ENCODE measurements around the gene TRAPPC4.
"Not testable (repeated sequence)": the region's sequence is repeated elsewhere in the genome, so short reads cannot be mapped to it uniquely, and the experiment has no call there.

Gene TRAPPC4

GRCh38 chr11:119014209-119014924 lies 4.2 kb upstream of the TRAPPC4 start:
- DNase-seq (ENCODE audit: low spot score), result no peak

DNA sequence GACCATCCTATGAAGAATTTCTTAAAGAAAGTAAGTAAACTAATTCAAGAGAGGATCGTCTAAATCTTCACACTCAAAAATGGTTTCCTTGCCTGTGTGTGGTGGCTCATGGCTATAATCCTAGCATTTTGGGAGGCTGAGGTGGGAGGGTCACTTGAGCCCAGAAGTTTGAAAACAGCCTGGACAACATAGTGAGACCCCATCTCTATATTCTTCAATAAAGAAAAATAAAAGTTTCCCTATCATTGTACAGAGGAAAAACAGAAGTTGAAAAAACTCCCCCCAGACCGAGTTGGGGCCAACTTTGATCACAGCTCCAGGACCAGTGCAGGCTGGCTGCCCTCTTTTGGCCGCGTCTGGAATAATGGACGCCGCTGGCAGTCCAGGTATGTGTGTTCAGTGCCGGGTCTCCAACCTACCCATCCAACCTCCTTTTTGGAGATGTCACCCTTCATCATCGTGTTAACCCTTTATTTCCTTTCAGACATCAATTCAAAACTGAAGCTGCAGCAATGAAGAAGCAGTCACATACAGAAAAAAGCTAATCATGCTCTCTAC lies 3.4 kb upstream of the TRAPPC4 start:
- DNase-seq (ENCODE audit: low spot score), result no peak

GRCh38 chr11:119016216-119017009 lies 2.2 kb upstream of the TRAPPC4 start:
- DNase-seq (ENCODE audit: low spot score), result no peak

GRCh38 chr11:119017377-119017776 lies 1.2 kb upstream of the TRAPPC4 start:
- not testable (repeated sequence) for DNase-seq (ENCODE audit: low spot score)

DNA sequence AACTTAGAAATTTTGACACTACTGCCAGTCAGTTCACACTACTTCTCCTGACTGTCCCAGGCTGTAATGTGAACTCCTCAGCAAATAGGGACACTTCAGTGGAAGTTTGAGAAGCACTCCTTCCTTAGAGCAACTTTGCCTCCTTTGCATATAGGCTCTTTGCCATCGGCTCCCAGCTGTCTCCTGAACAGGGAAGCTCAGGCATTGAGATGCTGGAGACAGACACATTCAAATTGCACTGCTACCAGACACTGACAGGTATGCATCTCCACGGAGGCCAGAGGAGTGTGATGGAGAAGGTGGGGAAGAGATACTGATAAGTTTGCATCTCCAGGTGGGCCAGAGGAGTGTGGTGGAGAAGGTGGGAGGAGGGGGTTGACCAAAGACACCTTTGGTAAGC lies 1.4 kb downstream of the TRAPPC4 start:
- DNase-seq (ENCODE audit: low spot score), result no peak

- no peak for DNase-seq (ENCODE audit: low spot score)
Measured at GRCh38 chr11:119021631-119022030, 3.1 kb downstream of the TRAPPC4 start.

DNA sequence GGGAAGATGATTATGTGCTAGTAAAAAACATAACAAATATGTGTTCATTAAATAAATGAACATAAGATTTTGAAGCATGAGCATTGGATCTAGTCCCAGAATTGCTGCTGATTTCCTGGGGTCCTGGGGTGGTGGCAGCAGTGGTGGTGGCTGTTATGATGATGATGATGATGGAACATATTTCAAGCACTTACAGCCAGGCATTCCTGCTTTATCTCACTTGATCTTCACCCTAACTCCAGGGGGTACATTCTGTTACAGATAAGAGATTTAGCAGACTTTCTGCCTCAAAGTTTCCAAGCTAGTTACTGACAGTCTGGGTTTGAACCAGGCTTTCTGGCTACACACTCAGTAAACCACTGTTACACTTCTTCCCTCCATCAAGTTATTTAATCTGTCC lies 5.2 kb downstream of the TRAPPC4 start:
- DNase-seq (ENCODE audit: low spot score), result no peak

GRCh38 chr11:119024430-119025098 lies 6.0 kb downstream of the TRAPPC4 start:
- no peak for DNase-seq (ENCODE audit: low spot score)

- no peak for DNase-seq (ENCODE audit: low spot score)
Measured at GRCh38 chr11:119025099-119025473, 6.5 kb downstream of the TRAPPC4 start.

DNA sequence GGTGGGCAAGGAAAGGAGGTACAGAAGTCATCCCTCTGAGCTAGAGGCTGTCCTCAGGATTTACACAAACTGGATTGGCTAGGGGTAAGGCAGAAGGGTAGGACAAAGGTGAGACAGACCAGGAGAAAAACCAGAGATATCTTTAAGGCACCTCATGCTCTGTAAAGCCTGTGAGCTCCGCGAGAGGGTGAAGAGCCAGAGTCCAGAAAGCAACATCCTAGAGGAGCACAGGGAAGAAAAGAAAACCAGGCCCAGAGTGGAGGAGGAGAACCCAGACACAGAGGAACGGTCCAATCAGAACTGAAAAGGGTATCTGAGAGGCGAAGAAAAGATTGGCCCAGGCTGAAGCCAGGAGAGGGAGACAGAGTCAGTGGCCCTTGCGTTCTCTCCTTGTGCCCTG lies 7.0 kb downstream of the TRAPPC4 start:
- no peak for DNase-seq (ENCODE audit: low spot score)

GRCh38 chr11:119025978-119026766 lies 7.6 kb downstream of the TRAPPC4 start:
- DNase-seq (ENCODE audit: low spot score), result no peak

GRCh38 chr11:119026970-119027369 lies 8.4 kb downstream of the TRAPPC4 start:
- no peak for DNase-seq (ENCODE audit: low spot score)

GRCh38 chr11:119027561-119028345 lies 9.2 kb downstream of the TRAPPC4 start:
- no peak for DNase-seq (ENCODE audit: low spot score)

DNA sequence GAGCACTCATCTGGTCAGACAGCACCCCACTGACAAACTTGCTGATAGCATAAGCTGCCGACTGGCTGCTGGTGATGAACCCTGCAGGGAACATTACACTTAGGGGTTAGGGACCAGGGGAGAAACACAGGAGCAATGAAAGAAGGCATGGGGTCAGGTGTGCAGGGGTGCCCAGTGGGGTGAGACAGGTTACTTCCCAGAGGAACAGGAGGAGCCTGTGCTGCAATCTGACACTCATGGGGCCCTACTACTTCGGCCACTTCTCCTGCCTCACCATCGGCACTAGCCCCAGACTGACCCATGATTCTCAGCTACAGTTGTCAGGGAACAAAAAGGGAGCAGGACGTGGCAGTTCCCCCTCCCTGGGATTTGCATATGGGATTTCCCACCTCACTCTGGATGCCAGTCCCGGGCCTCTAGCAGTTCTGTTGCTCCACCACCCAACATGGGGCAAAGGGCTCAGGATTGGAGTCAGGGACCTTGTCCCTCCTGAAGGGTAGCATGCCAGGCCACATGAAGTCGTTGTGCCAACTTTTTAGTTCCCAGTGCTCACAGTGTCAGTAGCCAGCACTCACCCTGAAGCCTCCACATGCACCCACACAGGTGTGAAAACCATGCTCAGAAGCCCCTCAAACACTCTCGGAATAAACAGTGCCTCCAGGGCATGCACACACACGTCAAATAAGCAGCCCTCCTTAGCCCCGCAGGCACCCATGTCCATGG lies 9.9 kb downstream of the TRAPPC4 start:
- no peak for DNase-seq (ENCODE audit: low spot score)

- DNase-seq (ENCODE audit: low spot score), result no peak
Measured at GRCh38 chr11:119029069-119029339, 10.4 kb downstream of the TRAPPC4 start.

DNA sequence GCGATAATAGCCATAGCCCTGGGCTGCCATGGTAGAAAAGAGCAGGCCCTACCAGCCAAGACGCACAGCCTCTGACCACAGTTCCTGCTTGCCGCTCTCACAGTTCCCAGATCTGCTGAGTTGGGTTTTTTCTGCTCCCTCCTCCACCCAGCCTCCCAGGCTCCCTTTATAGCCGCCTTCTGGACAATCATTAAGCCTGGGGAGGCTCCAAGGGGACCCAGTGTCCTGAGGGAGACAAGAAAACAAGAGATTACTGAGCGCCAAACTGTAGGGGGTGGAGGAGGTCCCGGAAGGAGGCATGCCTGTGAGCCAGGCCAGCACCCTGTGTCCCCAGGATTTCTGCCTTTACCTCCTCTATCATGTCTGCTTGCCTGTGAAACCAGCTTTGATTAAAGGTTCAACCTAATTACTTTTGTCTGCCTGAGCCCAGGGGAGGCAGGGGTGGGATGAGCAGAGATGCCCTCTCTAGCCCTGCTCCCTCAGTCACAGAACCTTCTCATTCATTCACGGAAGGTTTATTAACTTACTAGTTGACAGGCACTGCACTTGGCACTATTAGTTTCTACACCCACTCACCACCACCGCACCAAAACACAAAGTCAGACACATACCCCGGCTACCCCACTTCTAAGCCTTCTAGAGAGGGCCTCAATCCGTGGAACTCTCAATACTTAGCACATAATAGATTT lies 10.9 kb downstream of the TRAPPC4 start:
- no peak for DNase-seq (ENCODE audit: low spot score)

DNA sequence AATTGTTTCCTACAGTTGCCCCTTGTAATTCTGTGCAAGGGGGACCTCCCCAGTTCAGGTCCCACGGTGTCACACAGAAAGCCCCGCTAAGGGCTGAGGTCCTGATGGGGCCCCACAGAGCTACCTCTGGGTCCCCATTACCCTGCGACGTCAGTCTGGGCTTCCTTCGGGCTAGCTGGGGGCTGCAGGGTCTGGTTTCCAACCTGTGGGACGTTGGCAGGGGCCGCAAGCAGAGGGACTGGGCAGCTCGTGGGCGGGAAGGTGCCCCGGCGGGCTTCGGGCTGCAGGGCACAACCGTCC lies 11.4 kb downstream of the TRAPPC4 start:
- DNase-seq (ENCODE audit: low spot score), result no peak

DNA sequence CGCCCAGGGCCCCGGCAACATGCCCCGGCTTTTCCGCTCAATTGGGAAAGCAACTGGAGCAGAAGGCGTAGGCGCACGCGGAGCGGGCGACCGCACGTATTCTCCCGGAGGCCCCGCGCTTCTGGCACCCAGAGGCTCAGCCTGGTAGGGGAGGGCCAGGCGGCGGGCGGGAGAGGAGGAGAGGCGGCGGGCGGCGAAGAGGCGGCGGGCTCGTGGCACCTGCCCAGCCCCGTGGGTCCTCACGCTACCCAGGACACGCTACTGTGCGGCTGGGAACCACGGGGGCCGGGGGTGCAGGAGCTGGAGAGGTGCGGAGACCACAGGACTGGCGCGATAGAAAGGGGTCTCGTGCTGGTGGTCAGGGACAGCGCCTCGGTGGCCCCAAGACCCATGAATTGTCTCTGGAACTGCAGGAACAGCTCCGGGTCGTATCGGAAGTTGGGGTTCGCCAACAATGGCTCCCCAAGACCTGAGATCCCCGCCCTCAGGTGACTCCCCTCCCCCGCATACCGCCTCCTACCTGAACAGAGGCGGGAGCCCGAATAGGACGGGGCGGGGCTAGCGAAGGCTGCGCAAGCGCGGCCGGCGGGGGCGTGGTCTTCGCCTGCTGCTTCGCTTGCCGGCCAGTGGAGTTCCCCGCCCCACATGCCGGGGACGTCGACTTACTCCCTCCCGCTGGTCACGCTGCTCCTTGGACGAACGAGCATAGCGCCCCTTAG lies 11.9 kb downstream of the TRAPPC4 start, which contains the start of gene SLC37A4:
TSS of gene SLC37A4 (minus strand) at position 549 of the 719 bp plus-strand sequence.
- peak; percentile 99 for DNase-seq (ENCODE audit: low spot score)

DNA sequence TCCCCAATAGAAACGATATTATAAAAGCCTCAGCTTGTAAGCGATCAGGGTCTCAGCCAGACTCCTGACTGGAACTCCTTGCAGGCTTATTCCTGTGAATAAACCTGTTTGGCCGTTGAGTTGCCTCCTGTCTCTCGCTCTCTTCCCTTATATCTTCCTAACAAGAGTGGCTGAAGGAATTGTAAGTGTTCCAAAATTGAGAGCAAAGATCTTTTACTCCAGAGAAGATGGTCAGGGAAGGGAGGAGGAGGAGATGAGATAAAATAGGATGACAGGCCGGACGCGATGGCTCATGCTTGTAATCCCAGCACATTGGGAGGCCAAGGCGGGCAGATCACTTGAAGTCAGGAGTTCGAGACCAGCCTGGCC lies 13.3 kb downstream of the TRAPPC4 start:
- DNase-seq (ENCODE audit: low spot score), result no peak

DNA sequence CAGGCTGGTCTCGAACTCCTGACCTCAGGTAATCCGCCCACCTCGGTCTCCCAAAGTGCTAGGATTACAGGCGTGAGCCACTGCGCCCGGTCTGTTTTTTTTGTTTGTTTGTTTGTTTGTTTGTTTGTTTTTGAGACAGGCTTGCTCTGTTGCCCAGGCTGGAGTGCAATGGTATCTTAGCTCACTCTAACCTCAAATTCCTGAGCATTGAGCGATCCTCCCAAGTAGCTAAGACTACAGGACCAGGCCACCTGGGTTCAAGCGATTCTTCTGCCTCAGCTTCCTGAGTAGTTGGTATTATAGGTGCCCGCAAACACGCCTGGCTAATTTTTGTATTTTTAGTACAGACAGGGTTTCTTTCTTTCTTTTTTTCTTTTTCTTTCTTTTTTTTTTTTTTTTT lies 14.9 kb downstream of the TRAPPC4 start:
- DNase-seq (ENCODE audit: low spot score), result not testable (repeated sequence)

Data from CD4-positive, alpha-beta T cell treated with Interleukin-15 for 4 hours (primary cell).